Measurements from ENCODE around the gene SRGAP1.

SRGAP1 gene

GRCh38 chr12:63937378-63938316 is 93.1 kb downstream of the SRGAP1 start:
- no peak for DNase-seq (ENCODE audit: low spot score)

GRCh38 chr12:63940310-63941005 is 96.0 kb downstream of the SRGAP1 start:
- DNase-seq (ENCODE audit: low spot score) = peak; percentile 57

- no peak for DNase-seq (ENCODE audit: low spot score)
These were observed 96.8 kb downstream of the SRGAP1 start for GRCh38 chr12:63941166-63941800.

- no peak for DNase-seq (ENCODE audit: low spot score)
These were observed 97.4 kb downstream of the SRGAP1 start for GRCh38 chr12:63941879-63942278.

- DNase-seq (ENCODE audit: low spot score) = no peak
These were observed 98.2 kb downstream of the SRGAP1 start for GRCh38 chr12:63942464-63943241.

GRCh38 chr12:63944034-63944579 is 99.6 kb downstream of the SRGAP1 start:
- no peak for DNase-seq (ENCODE audit: low spot score)

GRCh38 chr12:63944586-63945228 is 100.2 kb downstream of the SRGAP1 start:
- DNase-seq (ENCODE audit: low spot score) = no peak

GRCh38 chr12:63945777-63946176 is 101.3 kb downstream of the SRGAP1 start:
- no peak for DNase-seq (ENCODE audit: low spot score)

GRCh38 chr12:63948211-63948610 is 103.7 kb downstream of the SRGAP1 start:
- no peak for DNase-seq (ENCODE audit: low spot score)

GRCh38 chr12:63949902-63950301 is 105.4 kb downstream of the SRGAP1 start:
- no peak for DNase-seq (ENCODE audit: low spot score)

GRCh38 chr12:63952995-63953394 is 108.5 kb downstream of the SRGAP1 start:
- no peak for DNase-seq (ENCODE audit: low spot score)

- DNase-seq (ENCODE audit: low spot score) = no peak
These were observed 111.5 kb downstream of the SRGAP1 start for GRCh38 chr12:63955831-63956666.

- no peak for DNase-seq (ENCODE audit: low spot score)
These were observed 113.0 kb downstream of the SRGAP1 start for GRCh38 chr12:63957496-63957895.

- DNase-seq (ENCODE audit: low spot score) = no peak
These were observed 114.5 kb downstream of the SRGAP1 start for GRCh38 chr12:63958876-63959580.

- no peak for DNase-seq (ENCODE audit: low spot score)
These were observed 116.5 kb downstream of the SRGAP1 start for GRCh38 chr12:63961048-63961447.

- DNase-seq (ENCODE audit: low spot score) = no peak
These were observed 117.0 kb downstream of the SRGAP1 start for GRCh38 chr12:63961543-63961942.

- no peak for DNase-seq (ENCODE audit: low spot score)
These were observed 119.4 kb downstream of the SRGAP1 start for GRCh38 chr12:63963868-63964267.

- DNase-seq (ENCODE audit: low spot score) = no peak
These were observed 119.8 kb downstream of the SRGAP1 start for GRCh38 chr12:63964301-63964700.

GRCh38 chr12:63965936-63966605 is 121.6 kb downstream of the SRGAP1 start:
- no peak for DNase-seq (ENCODE audit: low spot score)
